PC-9 (cell line): ENCODE results near the gene COL27A1. TPM values are rescaled to one million over a fixed set of nuclear protein-coding genes. Genes with fewer than 3 reads are reported as not detected.
A peak's percentile ranks its signal among the peaks of the same experiment; 100 is the strongest.

ENCODE experiments used
- BruUV-seq: library from RNA; stranded (reverse); fragments of 400-500 nt; replicated peaks from 2 replicates; lab custom pipeline; 2021; lab: Mats Ljungman, UMichigan
- CTCF ChIA-PET: fragments of 300-600 bp; sonication (Branson Sonifier 250); formaldehyde crosslinking; loops from one replicate; lab custom pipeline; 2022; ENCODE audit warnings: antibody characterized with exemption; lab: Charles Lee
- POLR2A ChIA-PET: fragments of 300-600 bp; sonication (Branson Sonifier 250); formaldehyde crosslinking; loops from one replicate; lab custom pipeline; 2022; ENCODE audit warnings: antibody characterized with exemption; ENCODE audit not compliant: unreplicated experiment; lab: Charles Lee
- DNase-seq, 2 experiments: peaks; one replicate each; pipeline versions ENCODE4 v3.0.0 to v3.0.0-alpha.2; 2015 to 2022; ENCODE audit warnings: mixed read lengths in 1 of 2
- H2AFZ ChIP-seq: fragments of 200-600 bp; sonication (generic); 2 replicates; pipeline ENCODE4 v1.8.1; 2017; ENCODE audit warnings: antibody characterized with exemption
- H3F3A ChIP-seq: fragments of 200-600 bp; sonication (generic); 2 replicates; pipeline ENCODE4 v1.8.1; 2017; ENCODE audit warnings: antibody characterized with exemption, mild to moderate bottlenecking, low read depth; ENCODE audit not compliant: insufficient read depth
- H3K27ac ChIP-seq: fragments of 200-600 bp; sonication (generic); 2 replicates; pipeline ENCODE4 v1.6.1; 2016; ENCODE audit warnings: mixed run types
- H3K27me3 ChIP-seq: fragments of 200-600 bp; sonication (generic); 2 replicates; pipeline ENCODE4 v1.6.1; 2016; ENCODE audit warnings: low read depth, mixed run types; ENCODE audit not compliant: insufficient read depth
- H3K36me3 ChIP-seq: fragments of 200-600 bp; sonication (generic); 2 replicates; pipeline ENCODE4 v1.6.1; 2016; ENCODE audit warnings: low read depth, mixed run types
- H3K4me1 ChIP-seq: fragments of 200-600 bp; sonication (generic); replicated peaks from 2 replicates; pipeline ENCODE4 v1.6.1; 2016; ENCODE audit warnings: mixed run types; ENCODE audit not compliant: insufficient read depth
- H3K4me2 ChIP-seq: fragments of 200-600 bp; sonication (generic); 2 replicates; pipeline ENCODE4 v1.6.1; 2017; ENCODE audit warnings: mixed run types
- H3K4me3 ChIP-seq: fragments of 200-600 bp; sonication (generic); 2 replicates; pipeline ENCODE4 v1.6.1; 2016; ENCODE audit warnings: mixed run types
- H3K79me2 ChIP-seq: fragments of 200-600 bp; sonication (generic); 2 replicates; pipeline ENCODE4 v1.6.1; 2017; ENCODE audit warnings: low read depth, mixed run types
- H3K9me2 ChIP-seq: fragments of 200-600 bp; sonication (generic); 2 replicates; pipeline ENCODE4 v1.8.1; 2017; ENCODE audit warnings: mild to moderate bottlenecking; ENCODE audit not compliant: insufficient read depth
- H3K9me3 ChIP-seq: fragments of 200-600 bp; sonication (generic); 2 replicates; pipeline ENCODE4 v1.8.1; 2016; ENCODE audit warnings: low read depth; ENCODE audit not compliant: insufficient read depth
- H4K20me1 ChIP-seq: fragments of 200-600 bp; sonication (generic); 2 replicates; pipeline ENCODE4 v1.8.1; 2017; ENCODE audit not compliant: insufficient read depth
- CTCF ChIP-seq: fragments of 200-600 bp; sonication (generic); conservative IDR thresholded peaks from 2 replicates; pipeline ENCODE4 v1.6.1; 2017; ENCODE audit warnings: mixed run types, antibody characterized with exemption, mild to moderate bottlenecking, moderate library complexity
- EZH2 ChIP-seq: fragments of 200-600 bp; sonication (generic); IDR thresholded peaks from 2 replicates; pipeline ENCODE4 v1.8.0; 2017; ENCODE audit warnings: antibody characterized with exemption, low read depth
- intact Hi-C: fragments of 100-400 bp; cut with micrococcal nuclease; formaldehyde crosslinking; loops from one replicate; pipeline ENCODE4 v1.10.0; 2022; ENCODE audit not compliant: unreplicated experiment
- total RNA-seq: library from RNA; stranded (reverse); gene quantifications from 2 replicates; pipeline ENCODE4 v1.2.3, GENCODE V29; 2021

Gene COL27A1
- total RNA-seq, 1 experiment from 2014 or later, result 0.39 TPM

- POLR2A ChIA-PET, result no interaction called here
- no peaks in the 10 kb centered on the region for H3K9me3 ChIP-seq
- no peaks in the 10 kb centered on the region for H3K79me2 ChIP-seq
- no peaks in the 10 kb centered on the region for H3K4me1 ChIP-seq
- DNase-seq, result no peak
- H3K27me3 ChIP-seq, result no peaks in the 10 kb centered on the region
- CTCF ChIA-PET, result no interaction called here
- no peak overlapping the region for H3K4me2 ChIP-seq
- no peak overlapping the region for H3K4me3 ChIP-seq
- BruUV-seq, result no TSS peak
- H3F3A ChIP-seq, result no peaks in the 10 kb centered on the region
- no peaks in the 10 kb centered on the region for H3K9me2 ChIP-seq
- no peaks in the 10 kb centered on the region for H3K36me3 ChIP-seq
- H3K27ac ChIP-seq, result no peak overlapping the region
- TF ChIP-seq CTCF (no peak), EZH2 (no peak)
- intact Hi-C loops, result no loop called here
- H4K20me1 ChIP-seq, result no peaks in the 10 kb centered on the region
- no peak overlapping the region for H2AFZ ChIP-seq
Measured at GRCh38 chr9:114181607-114182409, 26.5 kb downstream of the COL27A1 start.

- POLR2A ChIA-PET, result no interaction called here
- Histone ChIP-seq H3K27me3 (no peaks in the 10 kb centered on the region), H2AFZ (no peak overlapping the region), H4K20me1 (no peaks in the 10 kb centered on the region), H3K27ac (no peak overlapping the region), H3K4me2 (no peak overlapping the region), H3K4me1 (no peaks in the 10 kb centered on the region), H3K79me2 (no peaks in the 10 kb centered on the region), H3F3A (no peaks in the 10 kb centered on the region), H3K9me3 (no peaks in the 10 kb centered on the region), H3K36me3 (no peaks in the 10 kb centered on the region), H3K4me3 (no peak overlapping the region), H3K9me2 (no peaks in the 10 kb centered on the region)
- no TSS peak for BruUV-seq
- intact Hi-C loops, result no loop called here
- no peak for TF ChIP-seq EZH2
- no peak for TF ChIP-seq CTCF
- CTCF ChIA-PET, result no interaction called here
- no peak for DNase-seq
Measured at GRCh38 chr9:114183006-114183405, 27.7 kb downstream of the COL27A1 start.

DNA sequence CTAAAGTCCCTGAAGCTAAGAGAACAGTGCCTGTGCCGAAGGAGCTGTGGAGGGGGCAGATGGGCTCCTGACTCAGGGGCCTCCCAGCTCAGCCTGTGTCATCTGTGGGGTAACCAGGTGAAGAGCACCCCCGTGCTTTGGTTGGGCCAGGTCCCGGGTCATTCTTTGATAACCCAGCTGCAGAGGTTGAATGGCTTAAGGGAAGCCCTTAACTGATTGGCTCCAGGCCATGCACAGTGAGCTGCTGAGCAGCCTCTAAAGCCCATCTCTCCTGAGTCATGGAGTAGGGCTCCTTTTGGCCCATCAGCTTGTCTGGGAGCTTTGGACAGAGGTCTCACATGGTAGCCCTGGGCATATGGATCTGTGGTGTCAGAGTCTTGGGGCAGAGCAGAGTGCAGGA lies 28.7 kb downstream of the COL27A1 start:
- no peak for TF ChIP-seq EZH2
- no peak for TF ChIP-seq CTCF
- POLR2A ChIA-PET, result no interaction called here
- CTCF ChIA-PET, result interaction anchor here (0.6 kb wide), 1 partner anchor 24 kb away, joined by 6 read pairs; no protein-coding TSS in a partner anchor

More for the DNA sequence above, 28.7 kb downstream of the COL27A1 start:
- Histone ChIP-seq H3K9me3 (no peaks in the 10 kb centered on the region; the same call in 1 of the 2 replicates), H3K9me2 (no peaks in the 10 kb centered on the region), H3K4me1 (no peaks in the 10 kb centered on the region), H3K79me2 (no peaks in the 10 kb centered on the region), H2AFZ (no peak overlapping the region), H3K27me3 (no peaks in the 10 kb centered on the region), H3K36me3 (no peaks in the 10 kb centered on the region), H3F3A (no peaks in the 10 kb centered on the region), H4K20me1 (no peaks in the 10 kb centered on the region), H3K4me3 (no peak overlapping the region), H3K27ac (no peak overlapping the region), H3K4me2 (no peak overlapping the region)
- BruUV-seq, result no TSS peak
- peak in 1 of 2 experiments; percentile 25 for DNase-seq
- intact Hi-C loops, result no loop called here
